HepG2 (cell line): ENCODE data around the gene CLDN9. TPM values are rescaled to one million over a fixed set of nuclear protein-coding genes. Genes with fewer than 3 reads are reported as not detected.

Experiments
- ATAC-seq: fragments of 200-7000 bp; cut with Tn5 transposase; 3 replicates; pipeline ENCODE4 v1.9.1; 2020; ENCODE audit warnings: mild to moderate bottlenecking, moderate library complexity
- BruUV-seq: library from RNA; stranded (reverse); fragments of 400-500 nt; replicated peaks from 2 replicates; lab custom pipeline; 2021; lab: Mats Ljungman, UMichigan
- CTCF ChIA-PET: fragments of 300-600 bp; formaldehyde crosslinking; extraction: SDS; loops from one replicate; lab custom pipeline; 2021; ENCODE audit warnings: low total read pairs, inconsistent platforms, low intra/inter-chr PET ratio; lab: Yijun Ruan, JAX
- POLR2A ChIA-PET: fragments of 350-600 bp; sonication (Branson Sonifier 250); formaldehyde crosslinking; loops from one replicate; lab custom pipeline; 2020; ENCODE audit warnings: antibody characterized with exemption, inconsistent platforms; lab: Yijun Ruan, JAX
- DNase-seq: peaks from one replicate; pipeline ENCODE4 v3.0.0-alpha.2; 2015; ENCODE audit warnings: low spot score
- FAIRE-seq: peaks from 3 replicates; lab custom pipeline; 2011; peaks lifted over from hg19 to GRCh38; lab: Jason Lieb, UNC
- H2AFZ ChIP-seq: one replicate; pipeline ENCODE4 v1.6.1; 2011; ENCODE audit warnings: low read length, inconsistent platforms
- H3K27ac ChIP-seq: fragments of 300-600 bp; 3 replicates; pipeline ENCODE4 v1.8.0; 2011; ENCODE audit warnings: mixed run types, mild to moderate bottlenecking, mixed read lengths, low read length, inconsistent platforms; ENCODE audit not compliant: insufficient read depth; ENCODE audit errors: extremely low read length
- H3K27me3 ChIP-seq, 2 experiments: fragments of 200-600 bp in 1 of 2; 2 replicates in 1 of 2; 3 replicates in 1 of 2; pipeline versions ENCODE4 v1.6.0 to v1.8.0; 2011; ENCODE audit warnings: low read length in 2 of 2, mild to moderate bottlenecking in 2 of 2, moderate library complexity in 2 of 2, inconsistent platforms in 1 of 2; ENCODE audit not compliant: insufficient read depth in 2 of 2, control insufficient read depth in 1 of 2
- H3K36me3 ChIP-seq, 2 experiments: fragments of 200-600 bp in 1 of 2; replicated peaks in 1 of 2; 2 replicates in 1 of 2; 3 replicates in 1 of 2; pipeline versions ENCODE4 v1.5.1 to v1.8.0; 2011; ENCODE audit warnings: low read length in 2 of 2, inconsistent platforms in 1 of 2; ENCODE audit not compliant: insufficient read depth in 2 of 2, control insufficient read depth in 1 of 2
- H3K4me1 ChIP-seq: 2 replicates; pipeline ENCODE4 v1.5.1; 2012; ENCODE audit warnings: low read length, inconsistent platforms; ENCODE audit not compliant: insufficient read depth
- H3K4me2 ChIP-seq: 2 replicates; pipeline ENCODE4 v1.6.0; 2011; ENCODE audit warnings: low read depth, low read length, inconsistent platforms
- H3K4me3 ChIP-seq, 3 experiments: fragments of 200-600 bp in 1 of 3; sonication (generic), shearing (Covaris generic) in 1 of 3; replicated peaks in 1 of 3; 2 replicates each; pipeline ENCODE4 v1.5.1; 2011 to 2016; ENCODE audit warnings: low read length in 3 of 3, inconsistent platforms in 2 of 3, low read depth in 2 of 3, mild to moderate bottlenecking in 2 of 3, control low read depth in 1 of 3, mixed read lengths in 1 of 3; ENCODE audit not compliant: insufficient read depth in 1 of 3
- H3K79me2 ChIP-seq: one replicate; pipeline ENCODE4 v1.6.1; 2011; ENCODE audit warnings: low read length, inconsistent platforms; ENCODE audit not compliant: insufficient read depth
- H3K9ac ChIP-seq: 2 replicates; pipeline ENCODE4 v1.6.0; 2011; ENCODE audit warnings: mild to moderate bottlenecking, low read depth, low read length, inconsistent platforms; ENCODE audit not compliant: insufficient read depth
- H3K9me3 ChIP-seq: 2 replicates; pipeline ENCODE4 v1.5.1; 2012; ENCODE audit warnings: mild to moderate bottlenecking, low read length
- H4K20me1 ChIP-seq: 2 replicates; pipeline ENCODE4 v1.6.0; 2011; ENCODE audit warnings: inconsistent platforms, mild to moderate bottlenecking, low read length, moderate library complexity; ENCODE audit not compliant: insufficient read depth
- AGO2 ChIP-seq: fragments of 200-400 bp; formaldehyde crosslinking; optimal IDR thresholded peaks from 2 replicates; pipeline ENCODE3; 2017; ENCODE audit warnings: mild to moderate bottlenecking, low read depth, low read length, moderate library complexity
- BHLHE40 ChIP-seq: IDR thresholded peaks from 2 replicates; pipeline ENCODE4 v1.6.1; 2011; ENCODE audit warnings: low read length, improper control_type of control experiment
- CBFB ChIP-seq: sonication (generic); formaldehyde crosslinking; IDR thresholded peaks from 2 replicates; pipeline ENCODE4 v1.4.0; 2020; ENCODE audit warnings: missing genetic modification reagents
- EHMT2 ChIP-seq: fragments of 200-600 bp; sonication (generic); IDR thresholded peaks from 2 replicates; pipeline ENCODE4 v1.7.0; 2017; ENCODE audit warnings: antibody characterized with exemption, low read depth, low read length, borderline replicate concordance
- FOXC1 ChIP-seq: sonication (generic); formaldehyde crosslinking; IDR thresholded peaks from 2 replicates; pipeline ENCODE4 v1.8.0; 2022; ENCODE audit warnings: mild to moderate bottlenecking, missing genetic modification reagents, borderline replicate concordance
- MTF1 ChIP-seq: sonication (generic); formaldehyde crosslinking; IDR thresholded peaks from 2 replicates; pipeline ENCODE4 v1.5.0; 2020; ENCODE audit warnings: missing genetic modification reagents
- MYC ChIP-seq: sonication (generic); formaldehyde crosslinking; IDR thresholded peaks from 2 replicates; pipeline ENCODE4 v1.9.0; 2021; ENCODE audit warnings: missing genetic modification reagents, borderline replicate concordance
- NCOA1 ChIP-seq: sonication (generic); formaldehyde crosslinking; IDR thresholded peaks from 2 replicates; pipeline ENCODE4 v1.9.0; 2021; ENCODE audit warnings: missing genetic modification reagents
- NR2F1 ChIP-seq, 2 experiments: fragments of 450-650 bp in 1 of 2; formaldehyde crosslinking in 1 of 2; IDR thresholded peaks; 2 replicates each; pipeline versions ENCODE4 v1.5.0 to v1.6.1; 2016 to 2020; ENCODE audit warnings: mild to moderate bottlenecking in 1 of 2, missing compliant biosample characterization in 1 of 2, missing genetic modification reagents in 1 of 2, moderate library complexity in 1 of 2
- POLR2AphosphoS2 ChIP-seq: IDR thresholded peaks from 2 replicates; pipeline ENCODE4 v1.6.1; 2011; ENCODE audit warnings: low read depth, low read length, improper control_type of control experiment
- SKIL ChIP-seq: sonication (generic); formaldehyde crosslinking; IDR thresholded peaks from 2 replicates; pipeline ENCODE4 v1.8.0; 2022; ENCODE audit warnings: missing genetic modification reagents, mild to moderate bottlenecking, moderate library complexity, borderline replicate concordance
- SP140L ChIP-seq: sonication (generic); formaldehyde crosslinking; IDR thresholded peaks from 2 replicates; pipeline ENCODE4 v1.4.0; 2020; ENCODE audit warnings: missing genetic modification reagents, borderline replicate concordance
- TEAD3 ChIP-seq: optimal IDR thresholded peaks from 2 replicates; pipeline ENCODE3; 2016; ENCODE audit warnings: borderline replicate concordance
- XBP1 ChIP-seq: sonication (generic); formaldehyde crosslinking; IDR thresholded peaks from 2 replicates; pipeline ENCODE4 v1.5.0; 2020; ENCODE audit warnings: missing genetic modification reagents
- ZBTB8A ChIP-seq: sonication (generic); formaldehyde crosslinking; IDR thresholded peaks from 2 replicates; pipeline ENCODE4 v1.4.0; 2020; ENCODE audit warnings: mild to moderate bottlenecking, low read depth, missing genetic modification reagents, borderline replicate concordance
- ZMYM3 ChIP-seq: sonication (generic); formaldehyde crosslinking; IDR thresholded peaks from 2 replicates; pipeline ENCODE4 v1.5.1; 2020; ENCODE audit warnings: mild to moderate bottlenecking, missing genetic modification reagents
- ZNF296 ChIP-seq: sonication (generic); formaldehyde crosslinking; conservative IDR thresholded peaks from 2 replicates; pipeline ENCODE4 v1.5.0; 2020; ENCODE audit warnings: mild to moderate bottlenecking, missing genetic modification reagents
- ZNF652 ChIP-seq: IDR thresholded peaks from 2 replicates; pipeline ENCODE4 v1.6.1; 2016; ENCODE audit warnings: low read depth, borderline replicate concordance
- ZNF713 ChIP-seq: sonication (generic); formaldehyde crosslinking; IDR thresholded peaks from 2 replicates; pipeline ENCODE4 v1.4.0; 2020; ENCODE audit warnings: mild to moderate bottlenecking, missing genetic modification reagents
- WGBS: methylation state at CpG from one replicate; pipeline ENCODE4 v1.1.6; 2017; ENCODE audit warnings: low lambda C conversion rate; 5-methylcytosine and 5-hydroxymethylcytosine counted together
- in situ Hi-C: cut with HindIII; loops from 2 replicates; pipeline ENCODE4 v1.10.0; 2017; ENCODE audit warnings: low pct_unique_long_range_greater_than_20kb; ENCODE audit not compliant: extremely low pct_ligation_motif_present
- intact Hi-C: fragments of 100-400 bp; cut with micrococcal nuclease; formaldehyde crosslinking; loops from one replicate; pipeline ENCODE4 v1.10.0; 2022; ENCODE audit not compliant: unreplicated experiment
- polyA plus RNA-seq, 8 experiments: library from polyadenylated mRNA; depleted of rRNA in 3 of 8; stranded (reverse) in 7 of 8; unstranded in 1 of 8; fragments of >200 nt; fragmentation: Illumina TruSeq in 4 of 8; extraction: Trizol in 4 of 8; gene quantifications; 2 replicates each; pipeline versions ENCODE4 v1.2.1 to v1.2.3, GENCODE V29; 2011 to 2016; ENCODE audit warnings: low read depth in 4 of 8, missing spikeins in 1 of 8, mixed read lengths in 1 of 8; ENCODE audit not compliant: insufficient read depth in 1 of 8
- total RNA-seq, 5 experiments: library from RNA; depleted of rRNA; stranded (reverse); fragments of >200 nt; fragmentation: Illumina TruSeq; extraction: Trizol; gene quantifications; 2 replicates each; pipeline ENCODE4 v1.2.3, GENCODE V29; 2016; ENCODE audit warnings: low read depth in 1 of 5
- TF ChIP-seq, protein P1 (sequence below): IDR thresholded peaks from 2 replicates; pipeline ENCODE4 v1.6.1; 2016; ENCODE audit warnings: missing biosample characterization, missing genetic modification reagents, low read depth

The CLDN9 gene
- total and polyA plus RNA-seq, 2 of the 13 experiments (the other 11 are each of a cell fraction or from before 2014, with no cell fraction given) = 0.15 to 0.26 TPM

GRCh38 chr16:3028716-3029319 is 16.1 kb downstream of the CLDN9 start (continued):
- no peak for TF ChIP-seq ZNF296
- no peak for TF ChIP-seq FOXC1
- TF ChIP-seq POLR2AphosphoS2 = peak; percentile 36
- no peak for TF ChIP-seq TEAD3 (CRISPR knock-in tag)
- peak; percentile 7 for TF ChIP-seq AGO2
- TF ChIP-seq MYC (CRISPR knock-in tag) = no peak
- 0 out of 4 replicates have a peak, but pooled peaks of 1 of the 2 experiments have one; percentile 10 for TF ChIP-seq NR2F1 (CRISPR knock-in tag; IDR thresholded peaks at IDR 0.05)
- TF ChIP-seq CBFB = no peak
- no peak for TF ChIP-seq ZNF652 (CRISPR knock-in tag)
- TF ChIP-seq ZMYM3 (CRISPR knock-in tag) = 0 out of 2 replicates have a peak, but pooled peaks have one; percentile 25

GRCh38 chr16:3029491-3030221 is 16.9 kb downstream of the CLDN9 start:
- peaks cover 16 to 17% of the 10 kb centered on the region in 2 experiments; a peak in 4 of 5 replicates for H3K36me3 ChIP-seq
- intact Hi-C loops = no loop called here
- peak overlapping the region; percentile 75 for H3K4me2 ChIP-seq
- no peaks in the 10 kb centered on the region for H3K9me3 ChIP-seq
- H3K27ac ChIP-seq = no peak overlapping the region
- 0 out of 2 replicates have a peak overlapping the region, but pooled peaks have one; percentile 26 for H3K9ac ChIP-seq
- FAIRE-seq = no peak
- H2AFZ ChIP-seq = no peak overlapping the region
- ATAC-seq = peak; percentile 12
- no peaks in the 10 kb centered on the region for H3K79me2 ChIP-seq
- in situ Hi-C loops = no loop called here
- H3K4me1 ChIP-seq = peaks cover 32% of the 10 kb centered on the region
- H3K27me3 ChIP-seq = peaks cover 9 to 57% of the 10 kb centered on the region in 2 experiments
- WGBS = 21% methylated on average over 15 of the region's 59 CpGs
- CTCF ChIA-PET = interaction anchor here (1.4 kb wide), 1 partner anchor 28 kb away, joined by 5 read pairs; no protein-coding TSS in a partner anchor
- BruUV-seq = no TSS peak
- peaks cover 5% of the 10 kb centered on the region; the same call in 1 of the 2 replicates for H4K20me1 ChIP-seq
- POLR2A ChIA-PET = interaction anchor here (0.8 to 18.8 kb wide), 5 partner anchors 13 to 58 kb away, joined by 3 to 750 read pairs (median 6); partner anchors contain the start of gene CLDN9
- no peak for DNase-seq
- peak overlapping the region; percentile 15 to 61 (median 24); a peak in 5 of 6 replicates for H3K4me3 ChIP-seq
- 0 out of 2 replicates have a peak, but pooled peaks have one; percentile 4 for TF ChIP-seq BHLHE40
- TF ChIP-seq SKIL (CRISPR knock-in tag) = no peak
- TF ChIP-seq ZNF713 = no peak
- no peak for TF ChIP-seq NCOA1 (CRISPR knock-in tag)
- TF ChIP-seq ZBTB8A (CRISPR knock-in tag) = no peak
- TF ChIP-seq, protein P1, sequence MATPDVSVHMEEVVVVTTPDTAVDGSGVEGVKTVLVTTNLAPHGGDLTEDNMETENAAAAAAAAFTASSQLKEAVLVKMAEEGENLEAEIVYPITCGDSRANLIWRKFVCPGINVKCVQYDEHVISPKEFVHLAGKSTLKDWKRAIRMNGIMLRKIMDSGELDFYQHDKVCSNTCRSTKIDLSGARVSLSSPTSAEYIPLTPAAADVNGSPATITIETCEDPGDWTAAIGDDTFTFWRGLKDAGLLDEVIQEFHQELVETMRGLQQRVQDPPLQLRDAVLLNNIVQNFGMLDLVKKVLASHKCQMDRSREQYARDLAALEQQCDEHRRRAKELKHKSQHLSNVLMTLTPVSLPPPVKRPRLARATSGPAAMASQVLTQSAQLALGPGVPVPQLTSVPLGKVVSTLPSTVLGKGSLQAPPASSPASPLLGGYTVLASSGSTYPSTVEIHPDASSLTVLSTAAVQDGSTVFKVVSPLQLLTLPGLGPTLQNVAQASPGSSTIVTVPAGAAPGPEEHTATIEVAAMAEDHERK (CRISPR knock-in tag) = no peak
- TF ChIP-seq MTF1 (CRISPR knock-in tag) = no peak
- no peak for TF ChIP-seq SP140L (CRISPR knock-in tag)
- TF ChIP-seq EHMT2 = no peak
- TF ChIP-seq XBP1 (CRISPR knock-in tag) = no peak
